CD4-positive, CD25-positive, alpha-beta regulatory T cell (primary cell): ENCODE data around the gene RSPO3. TPM values are rescaled to one million over a fixed set of nuclear protein-coding genes. Genes with fewer than 3 reads are reported as not detected.

ENCODE experiments used
- ATAC-seq, 2 donors: fragments of 150-1000 bp; cut with Tn5 transposase; one replicate each; pipeline ENCODE4 v1.10.0; 2021; ENCODE audit warnings: low read depth in 2 of 2, moderate number of reproducible peaks in 2 of 2, moderate library complexity in 1 of 2
- DNase-seq, 3 donors: peaks; one replicate each; pipeline versions ENCODE4 v3.0.0 to v3.0.0-alpha.2; 2012 to 2022; ENCODE audit warnings: mixed read lengths in 1 of 3
- H3K27ac ChIP-seq: one replicate; pipeline ENCODE4 v1.7.0; 2013; ENCODE audit warnings: mild to moderate bottlenecking, low read length; ENCODE audit not compliant: insufficient read depth, poor library complexity, severe bottlenecking
- H3K27me3 ChIP-seq: one replicate; pipeline ENCODE4 v1.7.0; 2013; ENCODE audit warnings: low read length; ENCODE audit not compliant: control insufficient read depth, insufficient read depth
- H3K36me3 ChIP-seq: one replicate; pipeline ENCODE4 v1.7.0; 2013; ENCODE audit warnings: mild to moderate bottlenecking, low read length, moderate library complexity; ENCODE audit not compliant: control insufficient read depth, insufficient read depth
- H3K4me1 ChIP-seq: 2 replicates; pipeline ENCODE4 v1.7.0; 2013; ENCODE audit warnings: mild to moderate bottlenecking, low read length; ENCODE audit not compliant: insufficient read depth, control insufficient read depth, poor library complexity, severe bottlenecking
- H3K4me3 ChIP-seq: one replicate; pipeline ENCODE4 v1.7.0; 2013; ENCODE audit warnings: low read depth, mild to moderate bottlenecking, low read length, moderate library complexity
- H3K9me3 ChIP-seq, 2 experiments: 1 replicate in 1 of 2; 2 replicates in 1 of 2; pipeline ENCODE4 v1.7.0; 2013; ENCODE audit warnings: low read length in 2 of 2, mild to moderate bottlenecking in 1 of 2, moderate library complexity in 1 of 2; ENCODE audit not compliant: control insufficient read depth in 2 of 2
- H3K27ac Mint-ChIP-seq, 3 donors: one replicate each; pipeline ENCODE4 v1.8.0; 2020 to 2022; ENCODE audit warnings: mild to moderate bottlenecking in 3 of 3, mixed read lengths in 3 of 3, moderate library complexity in 2 of 3
- H3K27me3 Mint-ChIP-seq: one replicate; pipeline ENCODE4 v1.8.0; 2022; ENCODE audit warnings: mild to moderate bottlenecking, mixed read lengths
- H3K36me3 Mint-ChIP-seq: one replicate; pipeline ENCODE4 v1.8.0; 2020; ENCODE audit warnings: mixed read lengths
- H3K4me1 Mint-ChIP-seq, 4 donors: one replicate each; pipeline ENCODE4 v1.8.0; 2020 to 2022; ENCODE audit warnings: mixed read lengths in 4 of 4, mild to moderate bottlenecking in 1 of 4
- H3K4me3 Mint-ChIP-seq, 4 donors: one replicate each; pipeline ENCODE4 v1.8.0; 2020 to 2022; ENCODE audit warnings: mild to moderate bottlenecking in 4 of 4, mixed read lengths in 4 of 4, moderate library complexity in 3 of 4
- H3K9me3 Mint-ChIP-seq, 7 donors: one replicate each; pipeline ENCODE4 v1.8.0; 2020 to 2022; ENCODE audit warnings: mixed read lengths in 7 of 7, mild to moderate bottlenecking in 3 of 7, moderate library complexity in 2 of 7
- polyA plus RNA-seq, 4 donors: library from polyadenylated mRNA; unstranded; fragments of 300-500 nt; fragmentation: Illumina TruSeq; gene quantifications; one replicate each; pipeline ENCODE4 v1.2.3, GENCODE V29; 2021
- total RNA-seq: library from RNA; stranded (reverse); gene quantifications from one replicate; pipeline ENCODE4 v1.2.3, GENCODE V29; 2022

RSPO3 gene
- total and polyA plus RNA-seq, 5 donors from 2014 or later, result not detected

GRCh38 chr6:127114214-127114760, 4.2 kb upstream of the RSPO3 start:
- peaks cover 33% of the 10 kb centered on the region for H3K27me3 Mint-ChIP-seq
- peaks cover 0 to 13% (median 2%) of the 10 kb centered on the region in 4 donors for H3K4me1 Mint-ChIP-seq
- no peak overlapping the region for H3K4me3 Mint-ChIP-seq
- peaks cover 5% of the 10 kb centered on the region for H3K4me1 ChIP-seq
- no peaks in the 10 kb centered on the region for H3K36me3 ChIP-seq
- H3K9me3 Mint-ChIP-seq, result peaks cover 0 to 2% (median 0%) of the 10 kb centered on the region in 7 donors
- H3K27ac Mint-ChIP-seq, result no peak overlapping the region
- H3K36me3 Mint-ChIP-seq, result no peaks in the 10 kb centered on the region
- H3K4me3 ChIP-seq, result no peak overlapping the region
- no peaks in the 10 kb centered on the region for H3K9me3 ChIP-seq
- DNase-seq (no peak), ATAC-seq (no peak)
- H3K27ac ChIP-seq, result no peak overlapping the region
- no peaks in the 10 kb centered on the region for H3K27me3 ChIP-seq

GRCh38 chr6:127115084-127115655, 3.3 kb upstream of the RSPO3 start:
- Mint-ChIP-seq H3K4me1 (peaks cover 0 to 16% (median 2%) of the 10 kb centered on the region in 4 donors), H3K4me3 (no peak overlapping the region), H3K36me3 (no peaks in the 10 kb centered on the region), H3K27ac (no peak overlapping the region), H3K27me3 (peaks cover 33% of the 10 kb centered on the region), H3K9me3 (peaks cover 0 to 2% (median 0%) of the 10 kb centered on the region in 7 donors)
- no peaks in the 10 kb centered on the region for H3K27me3 ChIP-seq
- H3K36me3 ChIP-seq, result no peaks in the 10 kb centered on the region
- peaks cover 11% of the 10 kb centered on the region for H3K4me1 ChIP-seq
- no peak overlapping the region for H3K27ac ChIP-seq
- DNase-seq (no peak), ATAC-seq (no peak)
- no peaks in the 10 kb centered on the region for H3K9me3 ChIP-seq
- H3K4me3 ChIP-seq, result no peak overlapping the region

DNA sequence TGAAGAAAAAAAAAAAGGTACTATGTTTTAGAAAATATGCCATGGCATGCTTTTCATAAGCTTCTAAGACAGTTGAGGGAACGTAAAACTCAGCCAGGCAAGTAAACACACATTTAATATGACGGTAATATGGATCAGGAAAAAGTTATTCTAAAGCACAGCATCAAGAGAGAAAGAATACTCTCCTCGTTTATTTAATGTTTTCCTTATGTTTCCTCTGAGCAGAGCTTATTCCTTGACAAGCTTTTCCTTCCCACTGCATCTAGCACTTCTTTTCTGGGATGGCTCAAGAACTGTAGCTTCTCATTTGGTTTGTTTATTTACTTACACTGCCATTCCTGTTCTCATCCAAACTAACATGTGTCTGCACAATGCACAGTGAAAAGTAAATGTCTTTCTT, 2.7 kb upstream of the RSPO3 start:
- Mint-ChIP-seq H3K27ac (no peak overlapping the region), H3K4me3 (no peak overlapping the region), H3K4me1 (peaks cover 0 to 17% (median 2%) of the 10 kb centered on the region in 4 donors), H3K27me3 (peaks cover 34% of the 10 kb centered on the region), H3K9me3 (peaks cover 0 to 2% (median 0%) of the 10 kb centered on the region in 7 donors), H3K36me3 (no peaks in the 10 kb centered on the region)
- ATAC-seq (no peak), DNase-seq (no peak)
- Histone ChIP-seq H3K9me3 (no peaks in the 10 kb centered on the region), H3K36me3 (no peaks in the 10 kb centered on the region), H3K4me1 (peaks cover 11% of the 10 kb centered on the region), H3K4me3 (no peak overlapping the region), H3K27ac (no peak overlapping the region), H3K27me3 (no peaks in the 10 kb centered on the region)

DNA sequence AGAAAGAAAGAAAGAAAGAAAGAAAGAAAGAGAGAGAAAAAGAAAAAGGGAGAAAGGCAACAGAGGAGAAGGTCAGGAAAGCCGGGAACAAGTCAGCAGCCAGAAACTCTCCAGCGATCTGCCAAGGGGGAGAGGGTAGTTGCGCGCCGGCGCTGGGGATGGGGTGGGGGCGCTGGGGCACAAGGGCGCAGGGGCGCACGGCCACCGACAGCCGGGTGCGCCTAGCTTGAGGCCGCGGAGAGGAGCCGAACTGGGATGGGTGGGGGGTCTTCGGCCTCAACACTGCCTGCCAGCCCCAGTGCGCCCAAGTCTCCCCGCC, 533 bp upstream of the RSPO3 start:
- no peaks in the 10 kb centered on the region for H3K36me3 Mint-ChIP-seq
- Histone ChIP-seq H3K36me3 (no peaks in the 10 kb centered on the region), H3K27ac (no peak overlapping the region), H3K4me1 (peaks cover 11% of the 10 kb centered on the region), H3K4me3 (no peak overlapping the region), H3K27me3 (peaks cover 6% of the 10 kb centered on the region), H3K9me3 (no peaks in the 10 kb centered on the region)
- H3K27me3 Mint-ChIP-seq, result peaks cover 51% of the 10 kb centered on the region
- peak overlapping the region in 1 of 4 donors; percentile 72 for H3K4me3 Mint-ChIP-seq
- ATAC-seq (no peak), DNase-seq (no peak)
- H3K4me1 Mint-ChIP-seq, result peaks cover 0 to 28% (median 8%) of the 10 kb centered on the region in 4 donors
- H3K9me3 Mint-ChIP-seq, result no peaks in the 10 kb centered on the region
- H3K27ac Mint-ChIP-seq, result no peak overlapping the region

- no peaks in the 10 kb centered on the region for H3K36me3 Mint-ChIP-seq
- Histone ChIP-seq H3K4me1 (peaks cover 11% of the 10 kb centered on the region), H3K9me3 (no peaks in the 10 kb centered on the region), H3K36me3 (no peaks in the 10 kb centered on the region), H3K27me3 (peaks cover 6% of the 10 kb centered on the region), H3K27ac (no peak overlapping the region), H3K4me3 (no peak overlapping the region)
- ATAC-seq (no peak), DNase-seq (peak in 1 of 3 donors; percentile 25)
- peaks cover 0 to 28% (median 8%) of the 10 kb centered on the region in 4 donors for H3K4me1 Mint-ChIP-seq
- peak overlapping the region in 2 of 4 donors; percentile 60 to 67 for H3K4me3 Mint-ChIP-seq
- H3K9me3 Mint-ChIP-seq, result no peaks in the 10 kb centered on the region
- peaks cover 47% of the 10 kb centered on the region for H3K27me3 Mint-ChIP-seq
- no peak overlapping the region for H3K27ac Mint-ChIP-seq
These were observed 891 bp downstream of the RSPO3 start for GRCh38 chr6:127119102-127120022.

GRCh38 chr6:127120023-127120786, 1.7 kb downstream of the RSPO3 start:
- no peaks in the 10 kb centered on the region for H3K36me3 ChIP-seq
- ATAC-seq, result no peak
- peaks cover 11% of the 10 kb centered on the region for H3K4me1 ChIP-seq
- H3K27me3 ChIP-seq, result peaks cover 6% of the 10 kb centered on the region
- H3K4me1 Mint-ChIP-seq, result peaks cover 0 to 28% (median 8%) of the 10 kb centered on the region in 4 donors
- H3K27me3 Mint-ChIP-seq, result peaks cover 44% of the 10 kb centered on the region
- H3K36me3 Mint-ChIP-seq, result no peaks in the 10 kb centered on the region
- peak overlapping the region in 3 of 4 donors; percentile 15 to 72 (median 67) for H3K4me3 Mint-ChIP-seq
- H3K27ac ChIP-seq, result no peak overlapping the region
- H3K9me3 ChIP-seq, result no peaks in the 10 kb centered on the region
- no peaks in the 10 kb centered on the region for H3K9me3 Mint-ChIP-seq
- peak in 1 of 3 donors; percentile 3 for DNase-seq
- no peak overlapping the region for H3K4me3 ChIP-seq
- H3K27ac Mint-ChIP-seq, result no peak overlapping the region

- Histone ChIP-seq H3K27ac (no peak overlapping the region), H3K4me1 (peaks cover 11% of the 10 kb centered on the region), H3K27me3 (peaks cover 6% of the 10 kb centered on the region), H3K9me3 (no peaks in the 10 kb centered on the region), H3K4me3 (no peak overlapping the region), H3K36me3 (no peaks in the 10 kb centered on the region)
- peaks cover 40% of the 10 kb centered on the region for H3K27me3 Mint-ChIP-seq
- H3K9me3 Mint-ChIP-seq, result no peaks in the 10 kb centered on the region
- H3K4me3 Mint-ChIP-seq, result peak overlapping the region in 2 of 4 donors; percentile 50 to 72
- DNase-seq (peak; percentile 13 to 74 (median 33)), ATAC-seq (peak; percentile 46 to 58)
- H3K36me3 Mint-ChIP-seq, result no peaks in the 10 kb centered on the region
- H3K27ac Mint-ChIP-seq, result peak overlapping the region in 1 of 3 donors; percentile 67
- peaks cover 0 to 28% (median 8%) of the 10 kb centered on the region in 4 donors for H3K4me1 Mint-ChIP-seq
These were observed 2.5 kb downstream of the RSPO3 start for GRCh38 chr6:127120787-127121636.
